Liver (tissue), 9 donors: ENCODE data around the gene TMEM255A. TPM values are rescaled to one million over a fixed set of nuclear protein-coding genes. Genes with fewer than 3 reads are reported as not detected.

Experiments used
- DNase-seq: peaks from one replicate; pipeline ENCODE4 v3.0.0-alpha.2; 2017; ENCODE audit warnings: low spot score
- H3K27ac ChIP-seq, 2 donors: one replicate each; pipeline ENCODE4 v1.7.0; 2013; ENCODE audit warnings: inconsistent platforms in 2 of 2, low read length in 2 of 2, control low read depth in 1 of 2, low read depth in 1 of 2, mild to moderate bottlenecking in 1 of 2
- H3K27me3 ChIP-seq, 4 donors: one replicate each; pipeline versions ENCODE4 v1.6.1 to v1.7.0; 2013; ENCODE audit warnings: low read length in 3 of 4, inconsistent platforms in 1 of 4, mild to moderate bottlenecking in 1 of 4, moderate library complexity in 1 of 4; ENCODE audit not compliant: control insufficient read depth in 4 of 4, insufficient read depth in 4 of 4
- H3K36me3 ChIP-seq, 4 donors: one replicate each; pipeline versions ENCODE4 v1.6.1 to v1.7.0; 2013; ENCODE audit warnings: low read length in 3 of 4, mild to moderate bottlenecking in 3 of 4, low read depth in 1 of 4, moderate library complexity in 1 of 4; ENCODE audit not compliant: control insufficient read depth in 4 of 4, insufficient read depth in 3 of 4
- H3K4me1 ChIP-seq, 4 donors: one replicate each; pipeline versions ENCODE4 v1.6.1 to v1.7.0; 2013; ENCODE audit warnings: low read length in 3 of 4, mild to moderate bottlenecking in 3 of 4, moderate library complexity in 1 of 4; ENCODE audit not compliant: control insufficient read depth in 4 of 4, insufficient read depth in 4 of 4
- H3K4me3 ChIP-seq, 3 donors: one replicate each; pipeline versions ENCODE4 v1.6.1 to v1.7.0; 2013; ENCODE audit warnings: low read length in 3 of 3, control low read depth in 1 of 3, low read depth in 1 of 3, mild to moderate bottlenecking in 1 of 3
- H3K9ac ChIP-seq, 2 donors: one replicate each; pipeline ENCODE4 v1.7.0; 2013; ENCODE audit warnings: low read length in 2 of 2, mild to moderate bottlenecking in 2 of 2, moderate library complexity in 2 of 2, control low read depth in 1 of 2, low read depth in 1 of 2
- H3K9me3 ChIP-seq, 4 donors: one replicate each; pipeline versions ENCODE4 v1.6.1 to v1.7.0; 2013; ENCODE audit warnings: low read length in 3 of 4; ENCODE audit not compliant: control insufficient read depth in 4 of 4
- EGR1 ChIP-seq, 2 donors: IDR thresholded peaks; 2 replicates each; pipeline ENCODE4 v1.6.1; 2016 to 2018; ENCODE audit warnings: antibody characterized with exemption in 2 of 2, low read depth in 2 of 2
- FOXA1 ChIP-seq: IDR thresholded peaks from 2 replicates; pipeline ENCODE4 v1.6.1; 2016; ENCODE audit warnings: antibody characterized with exemption
- FOXA2 ChIP-seq: IDR thresholded peaks from 2 replicates; pipeline ENCODE4 v1.6.1; 2016; ENCODE audit warnings: antibody characterized with exemption
- GABPA ChIP-seq, 2 donors: IDR thresholded peaks in 1 of 2; conservative IDR thresholded peaks in 1 of 2; 2 replicates each; pipeline ENCODE4 v1.6.1; 2016; ENCODE audit warnings: antibody characterized with exemption in 2 of 2, mild to moderate bottlenecking in 1 of 2, moderate library complexity in 1 of 2
- HNF4A ChIP-seq, 2 donors: conservative IDR thresholded peaks; 2 replicates each; pipeline ENCODE4 v1.6.1; 2016; ENCODE audit warnings: antibody characterized with exemption in 2 of 2, mild to moderate bottlenecking in 2 of 2
- HNF4G ChIP-seq: IDR thresholded peaks from 2 replicates; pipeline ENCODE4 v1.6.1; 2016; ENCODE audit warnings: antibody characterized with exemption
- JUND ChIP-seq, 2 donors: IDR thresholded peaks; 2 replicates each; pipeline ENCODE4 v1.6.1; 2016; ENCODE audit warnings: antibody characterized with exemption in 2 of 2
- MAX ChIP-seq: IDR thresholded peaks from 2 replicates; pipeline ENCODE4 v1.6.1; 2016; ENCODE audit warnings: antibody characterized with exemption
- NR2F2 ChIP-seq: IDR thresholded peaks from 2 replicates; pipeline ENCODE4 v1.6.1; 2016; ENCODE audit warnings: antibody characterized with exemption
- RAD21 ChIP-seq, 2 donors: IDR thresholded peaks; 2 replicates each; pipeline ENCODE4 v1.6.1; 2016; ENCODE audit warnings: antibody characterized with exemption in 2 of 2, mild to moderate bottlenecking in 2 of 2
- REST ChIP-seq: IDR thresholded peaks from 2 replicates; pipeline ENCODE4 v1.6.1; 2016; ENCODE audit warnings: antibody characterized with exemption, mild to moderate bottlenecking
- RXRA ChIP-seq, 2 donors: IDR thresholded peaks; 2 replicates each; pipeline ENCODE4 v1.6.1; 2017 to 2018; ENCODE audit warnings: antibody characterized with exemption in 2 of 2, mild to moderate bottlenecking in 1 of 2
- SP1 ChIP-seq: IDR thresholded peaks from 2 replicates; pipeline ENCODE4 v1.6.1; 2018; ENCODE audit warnings: antibody characterized with exemption, mild to moderate bottlenecking
- YY1 ChIP-seq: IDR thresholded peaks from 2 replicates; pipeline ENCODE4 v1.6.1; 2016; ENCODE audit warnings: antibody characterized with exemption, mild to moderate bottlenecking
- WGBS: extraction: QIAGEN DNeasy Blood & Tissue Kit; methylation state at CpG from one replicate; pipeline ENCODE4 v1.1.7; 2013; 5-methylcytosine and 5-hydroxymethylcytosine counted together
- polyA plus RNA-seq, 2 donors: library from polyadenylated mRNA; stranded (reverse) in 1 of 2; unstranded in 1 of 2; fragments of 200-250 nt in 1 of 2; fragments of >200 nt in 1 of 2; fragmentation: Nextera tagmentation in 1 of 2; extraction: Ambion mirVana in 1 of 2; gene quantifications; one replicate each; pipeline versions ENCODE4 v1.2.1 to v1.2.3, GENCODE V29; 2013 to 2015
- total RNA-seq, 2 donors: library from RNA; depleted of rRNA; stranded (reverse); fragments of >200 nt; gene quantifications; one replicate each; pipeline ENCODE4 v1.2.3, GENCODE V29; 2014
- TF ChIP-seq, protein P1 (sequence below): fragments of 150-350 bp; IDR thresholded peaks from 2 replicates; pipeline ENCODE4 v1.5.1; 2017; ENCODE audit warnings: improper control_type of control experiment, low read depth, low read length; ENCODE audit not compliant: missing input control
- TF ChIP-seq, protein P2 (sequence below): IDR thresholded peaks from 2 replicates; pipeline ENCODE4 v1.6.1; 2016; ENCODE audit warnings: antibody characterized with exemption
- donor health status: healthy.
- donor health status: healthy.
- donor health status: healthy.
- donor health status: healthy.
- donor health status: healthy.

TMEM255A gene
- total and polyA plus RNA-seq, 4 donors: 0.08 TPM; not detected in 3

DNA sequence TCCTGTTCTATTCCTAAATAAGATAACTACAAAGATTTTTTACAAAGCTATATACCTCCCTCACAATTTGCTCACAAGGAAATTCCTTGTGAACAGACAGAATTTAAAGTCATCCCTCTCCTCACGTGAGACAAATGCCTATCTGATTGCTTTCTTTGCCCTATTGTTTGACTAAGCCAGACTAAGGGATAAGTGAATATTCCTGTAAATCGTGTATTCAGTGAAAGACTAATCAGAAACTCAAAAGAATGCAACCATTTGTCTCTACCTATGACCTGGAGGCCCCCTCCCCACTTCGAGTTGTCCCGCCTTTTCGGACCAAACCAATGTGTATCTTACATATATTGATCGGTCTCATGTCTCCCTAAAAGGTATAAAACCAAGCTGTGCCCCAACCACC, 76.0 kb downstream of the TMEM255A start:
- Histone ChIP-seq H3K36me3 (no peaks in the 10 kb centered on the region), H3K27ac (no peak overlapping the region), H3K27me3 (no peaks in the 10 kb centered on the region), H3K9ac (no peak overlapping the region), H3K9me3 (no peaks in the 10 kb centered on the region), H3K4me3 (no peak overlapping the region), H3K4me1 (no peaks in the 10 kb centered on the region)
- TF ChIP-seq FOXA1 (no peak), YY1 (no peak), RAD21 (IDR thresholded peaks at IDR 0.05) (no peak), EGR1 (IDR thresholded peaks at IDR 0.05; ENCODE audit: low read depth in 2 of 2) (no peak)
- WGBS: 93% methylated on average over 6 of the region's 6 CpGs
- DNase-seq: no peak

DNA sequence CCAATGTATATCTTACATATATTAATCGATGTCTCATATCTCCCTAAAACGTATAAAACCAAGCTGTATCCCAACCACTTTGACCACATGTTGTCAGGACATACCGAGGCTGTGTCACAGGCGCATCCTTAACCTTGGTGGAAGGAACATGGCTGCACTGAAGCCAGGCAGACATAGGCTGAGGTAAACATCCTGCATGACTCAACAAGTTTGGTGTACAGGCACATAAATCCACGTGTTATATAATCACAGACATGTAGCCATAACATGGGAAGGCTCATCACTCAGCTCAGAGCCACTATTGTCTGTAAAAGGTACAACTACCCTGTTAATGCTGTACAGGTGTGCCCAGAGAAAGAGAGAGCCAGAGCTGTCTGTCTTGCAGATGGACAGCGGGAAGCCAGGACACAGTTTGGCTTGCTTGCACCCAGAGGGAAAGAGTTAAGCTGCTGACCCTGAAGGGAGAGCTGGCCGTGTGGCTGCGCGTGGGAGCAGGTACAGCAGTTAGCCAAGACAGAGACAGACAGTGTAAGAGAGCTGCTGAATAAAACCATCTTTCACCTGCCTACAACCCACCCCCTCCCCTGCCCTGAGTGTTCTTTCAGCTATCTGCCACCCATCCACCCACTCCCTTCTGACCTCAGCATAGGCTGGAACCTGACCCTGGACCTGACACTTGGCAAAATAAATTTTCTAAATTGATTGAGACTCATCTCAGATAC, 82.9 kb downstream of the TMEM255A start:
- H3K9me3 ChIP-seq: no peaks in the 10 kb centered on the region
- no peak for DNase-seq
- no peak for TF ChIP-seq HNF4A (conservative IDR thresholded peaks at IDR 0.05)
- TF ChIP-seq MAX: no peak
- no peak for TF ChIP-seq FOXA1
- TF ChIP-seq RAD21 (IDR thresholded peaks at IDR 0.05): no peak
- TF ChIP-seq, protein P1, sequence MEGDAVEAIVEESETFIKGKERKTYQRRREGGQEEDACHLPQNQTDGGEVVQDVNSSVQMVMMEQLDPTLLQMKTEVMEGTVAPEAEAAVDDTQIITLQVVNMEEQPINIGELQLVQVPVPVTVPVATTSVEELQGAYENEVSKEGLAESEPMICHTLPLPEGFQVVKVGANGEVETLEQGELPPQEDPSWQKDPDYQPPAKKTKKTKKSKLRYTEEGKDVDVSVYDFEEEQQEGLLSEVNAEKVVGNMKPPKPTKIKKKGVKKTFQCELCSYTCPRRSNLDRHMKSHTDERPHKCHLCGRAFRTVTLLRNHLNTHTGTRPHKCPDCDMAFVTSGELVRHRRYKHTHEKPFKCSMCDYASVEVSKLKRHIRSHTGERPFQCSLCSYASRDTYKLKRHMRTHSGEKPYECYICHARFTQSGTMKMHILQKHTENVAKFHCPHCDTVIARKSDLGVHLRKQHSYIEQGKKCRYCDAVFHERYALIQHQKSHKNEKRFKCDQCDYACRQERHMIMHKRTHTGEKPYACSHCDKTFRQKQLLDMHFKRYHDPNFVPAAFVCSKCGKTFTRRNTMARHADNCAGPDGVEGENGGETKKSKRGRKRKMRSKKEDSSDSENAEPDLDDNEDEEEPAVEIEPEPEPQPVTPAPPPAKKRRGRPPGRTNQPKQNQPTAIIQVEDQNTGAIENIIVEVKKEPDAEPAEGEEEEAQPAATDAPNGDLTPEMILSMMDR: no peak
- TF ChIP-seq YY1: no peak
- no peak for TF ChIP-seq FOXA2
- no peak for TF ChIP-seq NR2F2
- TF ChIP-seq RXRA (IDR thresholded peaks at IDR 0.05): no peak
- TF ChIP-seq SP1: no peak
- no peak for TF ChIP-seq JUND (IDR thresholded peaks at IDR 0.05)
- H3K36me3 ChIP-seq: no peaks in the 10 kb centered on the region
- H3K4me1 ChIP-seq: peaks cover 0 to 7% (median 0%) of the 10 kb centered on the region in 4 donors
- no peak overlapping the region for H3K27ac ChIP-seq
- H3K9ac ChIP-seq: no peak overlapping the region
- no peaks in the 10 kb centered on the region for H3K27me3 ChIP-seq
- no peak overlapping the region for H3K4me3 ChIP-seq
- 88% methylated on average over 9 of the region's 9 CpGs for WGBS

DNA sequence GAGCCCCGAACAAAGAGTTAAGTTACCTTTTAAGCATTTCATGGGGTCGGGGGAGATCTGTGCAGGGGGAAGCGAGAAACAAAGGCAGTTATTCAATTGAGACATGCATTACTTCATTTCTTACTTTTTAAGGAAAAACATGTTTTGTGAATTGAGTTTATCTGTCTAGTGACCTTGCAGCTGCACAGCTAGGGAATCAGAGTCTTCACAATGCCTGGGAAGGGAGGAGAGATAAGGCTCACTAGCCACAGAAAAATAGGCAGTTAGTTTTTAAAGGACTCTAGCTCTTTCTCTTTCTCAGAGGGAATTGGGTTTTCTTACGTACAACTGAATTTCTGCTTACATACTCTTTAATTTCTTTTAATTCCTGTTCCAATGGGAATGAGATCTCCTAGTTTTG, 86.9 kb downstream of the TMEM255A start:
- H3K27ac ChIP-seq: no peak overlapping the region
- H3K9me3 ChIP-seq: no peaks in the 10 kb centered on the region
- 85% methylated on average over 4 of the region's 4 CpGs for WGBS
- H3K4me3 ChIP-seq: no peak overlapping the region
- no peak overlapping the region for H3K9ac ChIP-seq
- no peak for DNase-seq
- H3K27me3 ChIP-seq: no peaks in the 10 kb centered on the region
- H3K4me1 ChIP-seq: peaks cover 0 to 4% (median 0%) of the 10 kb centered on the region in 4 donors
- H3K36me3 ChIP-seq: peaks cover 0 to 3% (median 0%) of the 10 kb centered on the region in 4 donors
- no peak for TF ChIP-seq EGR1 (IDR thresholded peaks at IDR 0.05; ENCODE audit: low read depth in 2 of 2)
- TF ChIP-seq NR2F2: no peak
- no peak for TF ChIP-seq REST
- no peak for TF ChIP-seq SP1
- TF ChIP-seq YY1: no peak
- TF ChIP-seq HNF4A (conservative IDR thresholded peaks at IDR 0.05): no peak
- no peak for TF ChIP-seq JUND (IDR thresholded peaks at IDR 0.05)
- no peak for TF ChIP-seq HNF4G
- no peak for TF ChIP-seq RXRA (IDR thresholded peaks at IDR 0.05)
- TF ChIP-seq FOXA1: no peak
- no peak for TF ChIP-seq GABPA (IDR thresholded peaks at IDR 0.05 in 1 of 2, conservative IDR thresholded peaks at IDR 0.05 in 1 of 2)
- TF ChIP-seq, protein P2, sequence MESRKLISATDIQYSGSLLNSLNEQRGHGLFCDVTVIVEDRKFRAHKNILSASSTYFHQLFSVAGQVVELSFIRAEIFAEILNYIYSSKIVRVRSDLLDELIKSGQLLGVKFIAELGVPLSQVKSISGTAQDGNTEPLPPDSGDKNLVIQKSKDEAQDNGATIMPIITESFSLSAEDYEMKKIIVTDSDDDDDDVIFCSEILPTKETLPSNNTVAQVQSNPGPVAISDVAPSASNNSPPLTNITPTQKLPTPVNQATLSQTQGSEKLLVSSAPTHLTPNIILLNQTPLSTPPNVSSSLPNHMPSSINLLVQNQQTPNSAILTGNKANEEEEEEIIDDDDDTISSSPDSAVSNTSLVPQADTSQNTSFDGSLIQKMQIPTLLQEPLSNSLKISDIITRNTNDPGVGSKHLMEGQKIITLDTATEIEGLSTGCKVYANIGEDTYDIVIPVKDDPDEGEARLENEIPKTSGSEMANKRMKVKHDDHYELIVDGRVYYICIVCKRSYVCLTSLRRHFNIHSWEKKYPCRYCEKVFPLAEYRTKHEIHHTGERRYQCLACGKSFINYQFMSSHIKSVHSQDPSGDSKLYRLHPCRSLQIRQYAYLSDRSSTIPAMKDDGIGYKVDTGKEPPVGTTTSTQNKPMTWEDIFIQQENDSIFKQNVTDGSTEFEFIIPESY: no peak
- TF ChIP-seq, protein P1: no peak
- TF ChIP-seq RAD21 (IDR thresholded peaks at IDR 0.05): no peak
